WTC11 (cell line): ENCODE data around the gene FAF1. TPM values are rescaled to one million over a fixed set of nuclear protein-coding genes. Genes with fewer than 3 reads are reported as not detected.

ENCODE experiments used
- ATAC-seq: fragments of 200-7000 bp; cut with Tn5 transposase; 2 replicates; pipeline ENCODE4 v1.10.0; 2021; ENCODE audit warnings: mild to moderate bottlenecking, moderate library complexity
- CTCF ChIA-PET: fragments of 300-600 bp; sonication (Branson Sonifier 250); formaldehyde crosslinking; loops from one replicate; lab custom pipeline; 2021; ENCODE audit warnings: antibody characterized with exemption; lab: Charles Lee
- POLR2A ChIA-PET: fragments of 350-600 bp; sonication (Branson Sonifier 250); formaldehyde crosslinking; loops from one replicate; lab custom pipeline; 2021; ENCODE audit warnings: antibody characterized with exemption; lab: Charles Lee
- DNase-seq: peaks from one replicate; pipeline ENCODE4 v3.0.0; 2021; ENCODE audit warnings: low spot score
- H3K27ac Mint-ChIP-seq: 2 replicates; pipeline ENCODE4 v1.8.0; 2021; ENCODE audit warnings: mixed read lengths
- H3K27me3 Mint-ChIP-seq: 2 replicates; pipeline ENCODE4 v1.8.0; 2021; ENCODE audit warnings: low read depth, mild to moderate bottlenecking, moderate library complexity, mixed read lengths
- H3K36me3 Mint-ChIP-seq: 2 replicates; pipeline ENCODE4 v1.8.0; 2021; ENCODE audit warnings: mixed read lengths
- H3K4me1 Mint-ChIP-seq: 2 replicates; pipeline ENCODE4 v1.8.0; 2022; ENCODE audit warnings: mixed read lengths
- H3K4me3 Mint-ChIP-seq: 2 replicates; pipeline ENCODE4 v1.8.0; 2021; ENCODE audit warnings: mild to moderate bottlenecking, moderate library complexity, mixed read lengths
- H3K9me3 Mint-ChIP-seq: 2 replicates; pipeline ENCODE4 v1.8.0; 2021; ENCODE audit warnings: mixed read lengths
- ARID4B ChIP-seq: sonication (generic); formaldehyde crosslinking; IDR thresholded peaks from 2 replicates; pipeline ENCODE4 v1.8.0; 2023; ENCODE audit warnings: missing genetic modification reagents, mild to moderate bottlenecking, borderline replicate concordance
- ATF2 ChIP-seq: sonication (generic); formaldehyde crosslinking; IDR thresholded peaks from 2 replicates; pipeline ENCODE4 v1.8.1; 2022; ENCODE audit warnings: low read depth, missing genetic modification reagents, borderline replicate concordance
- CBFB ChIP-seq: sonication (generic); formaldehyde crosslinking; IDR thresholded peaks from 2 replicates; pipeline ENCODE4 v1.8.1; 2022; ENCODE audit warnings: mild to moderate bottlenecking, low read depth, missing genetic modification reagents
- CTCF ChIP-seq: fragments of 200-600 bp; IDR thresholded peaks from 2 replicates; pipeline ENCODE4 v1.8.0; 2022; ENCODE audit warnings: antibody characterized with exemption
- E2F5 ChIP-seq: sonication (generic); formaldehyde crosslinking; IDR thresholded peaks from 2 replicates; pipeline ENCODE4 v1.8.1; 2022; ENCODE audit warnings: mild to moderate bottlenecking, moderate library complexity, missing genetic modification reagents
- ELF4 ChIP-seq: sonication (generic); formaldehyde crosslinking; IDR thresholded peaks from 2 replicates; pipeline ENCODE4 v1.8.1; 2022; ENCODE audit warnings: low read depth, mild to moderate bottlenecking, moderate library complexity, missing genetic modification reagents
- EMX1 ChIP-seq: fragments of 250-450 bp; sonication (Bioruptor Pico); IDR thresholded peaks from 2 replicates; pipeline ENCODE4 v1.8.0; 2021; ENCODE audit warnings: mild to moderate bottlenecking
- GTF2I ChIP-seq: fragments of 250-450 bp; sonication (Bioruptor Pico); conservative IDR thresholded peaks from 2 replicates; pipeline ENCODE4 v1.4.0; 2021; ENCODE audit warnings: mild to moderate bottlenecking
- JAZF1 ChIP-seq: fragments of 250-450 bp; sonication (Bioruptor Pico); IDR thresholded peaks from 2 replicates; pipeline ENCODE4 v1.9.0; 2021; ENCODE audit warnings: moderate library complexity, mild to moderate bottlenecking, inconsistent platforms
- MAX ChIP-seq: sonication (generic); formaldehyde crosslinking; IDR thresholded peaks from 2 replicates; pipeline ENCODE4 v1.8.0; 2022; ENCODE audit warnings: mild to moderate bottlenecking, missing genetic modification reagents
- MYBL2 ChIP-seq: sonication (generic); formaldehyde crosslinking; IDR thresholded peaks from 2 replicates; pipeline ENCODE4 v1.8.1; 2023; ENCODE audit warnings: mild to moderate bottlenecking, moderate library complexity, missing genetic modification reagents
- NFATC4 ChIP-seq: fragments of 250-450 bp; sonication (Bioruptor Pico); IDR thresholded peaks from 2 replicates; pipeline ENCODE4 v1.9.0; 2021; ENCODE audit warnings: mild to moderate bottlenecking
- TEAD4 ChIP-seq: sonication (generic); formaldehyde crosslinking; IDR thresholded peaks from 2 replicates; pipeline ENCODE4 v1.8.0; 2022; ENCODE audit warnings: mild to moderate bottlenecking, missing genetic modification reagents
- TP53 ChIP-seq: sonication (generic); formaldehyde crosslinking; IDR thresholded peaks from 2 replicates; pipeline ENCODE4 v1.8.1; 2023; ENCODE audit warnings: mild to moderate bottlenecking, missing genetic modification reagents
- ZNF138 ChIP-seq: sonication (generic); formaldehyde crosslinking; conservative IDR thresholded peaks from 2 replicates; pipeline ENCODE4 v1.8.1; 2022; ENCODE audit warnings: mild to moderate bottlenecking, moderate library complexity, missing genetic modification reagents
- ZNF219 ChIP-seq: sonication (generic); formaldehyde crosslinking; IDR thresholded peaks from 2 replicates; pipeline ENCODE4 v1.8.0; 2023; ENCODE audit warnings: missing genetic modification reagents, mild to moderate bottlenecking, borderline replicate concordance
- ZNF263 ChIP-seq: sonication (generic); formaldehyde crosslinking; IDR thresholded peaks from 2 replicates; pipeline ENCODE4 v1.8.1; 2022; ENCODE audit warnings: low read depth, mild to moderate bottlenecking, moderate library complexity, missing genetic modification reagents
- ZNF317 ChIP-seq: sonication (generic); formaldehyde crosslinking; IDR thresholded peaks from 2 replicates; pipeline ENCODE4 v1.8.1; 2023; ENCODE audit warnings: low read depth, mild to moderate bottlenecking, moderate library complexity, missing genetic modification reagents, borderline replicate concordance
- ZNF425 ChIP-seq: fragments of 250-450 bp; sonication (Bioruptor Pico); conservative IDR thresholded peaks from 2 replicates; pipeline ENCODE4 v1.9.0; 2021; ENCODE audit warnings: mild to moderate bottlenecking
- total RNA-seq: library from RNA; stranded (reverse); gene quantifications from 3 replicates; pipeline ENCODE4 v1.2.3, GENCODE V29; 2021

Gene FAF1
- total RNA-seq, 1 experiment from 2014 or later, result 53.5 TPM

GRCh38 chr1:50930965-50931737 lies 28.9 kb downstream of the FAF1 start:
- H3K4me1 Mint-ChIP-seq, result peaks cover 6% of the 10 kb centered on the region
- H3K27ac Mint-ChIP-seq, result no peak overlapping the region
- H3K4me3 Mint-ChIP-seq, result no peak overlapping the region
- DNase-seq (no peak), ATAC-seq (no peak)
- H3K36me3 Mint-ChIP-seq, result no peaks in the 10 kb centered on the region
- H3K27me3 Mint-ChIP-seq, result no peaks in the 10 kb centered on the region
- CTCF ChIA-PET, result interaction anchor here (0.8 to 2.1 kb wide), 4 partner anchors 10 to 261 kb away, joined by 3 to 7 read pairs (median 4); no protein-coding TSS in a partner anchor
- H3K9me3 Mint-ChIP-seq, result no peaks in the 10 kb centered on the region
- POLR2A ChIA-PET, result no interaction called here
- TF ChIP-seq ZNF425 (CRISPR knock-in tag) (no peak), CTCF (no peak), NFATC4 (CRISPR knock-in tag) (no peak), CBFB (CRISPR knock-in tag) (no peak), MYBL2 (CRISPR knock-in tag) (no peak), ATF2 (CRISPR knock-in tag) (no peak), ZNF138 (CRISPR knock-in tag) (no peak), ZNF219 (CRISPR knock-in tag) (no peak), TP53 (CRISPR knock-in tag) (no peak), E2F5 (CRISPR knock-in tag) (no peak), MAX (CRISPR knock-in tag) (no peak), JAZF1 (CRISPR knock-in tag) (no peak), ZNF317 (CRISPR knock-in tag) (no peak), ARID4B (CRISPR knock-in tag) (no peak), ELF4 (CRISPR knock-in tag) (no peak), ZNF263 (CRISPR knock-in tag) (no peak), TEAD4 (CRISPR knock-in tag) (no peak), GTF2I (CRISPR knock-in tag) (no peak), EMX1 (CRISPR knock-in tag) (no peak)
